ENCODE results near the gene NOC4L. TPM values are rescaled to one million over a fixed set of nuclear protein-coding genes. Genes with fewer than 3 reads are reported as not detected.

Gene NOC4L
- total RNA-seq, 1 donor from 2014 or later: 14.5 TPM

DNA sequence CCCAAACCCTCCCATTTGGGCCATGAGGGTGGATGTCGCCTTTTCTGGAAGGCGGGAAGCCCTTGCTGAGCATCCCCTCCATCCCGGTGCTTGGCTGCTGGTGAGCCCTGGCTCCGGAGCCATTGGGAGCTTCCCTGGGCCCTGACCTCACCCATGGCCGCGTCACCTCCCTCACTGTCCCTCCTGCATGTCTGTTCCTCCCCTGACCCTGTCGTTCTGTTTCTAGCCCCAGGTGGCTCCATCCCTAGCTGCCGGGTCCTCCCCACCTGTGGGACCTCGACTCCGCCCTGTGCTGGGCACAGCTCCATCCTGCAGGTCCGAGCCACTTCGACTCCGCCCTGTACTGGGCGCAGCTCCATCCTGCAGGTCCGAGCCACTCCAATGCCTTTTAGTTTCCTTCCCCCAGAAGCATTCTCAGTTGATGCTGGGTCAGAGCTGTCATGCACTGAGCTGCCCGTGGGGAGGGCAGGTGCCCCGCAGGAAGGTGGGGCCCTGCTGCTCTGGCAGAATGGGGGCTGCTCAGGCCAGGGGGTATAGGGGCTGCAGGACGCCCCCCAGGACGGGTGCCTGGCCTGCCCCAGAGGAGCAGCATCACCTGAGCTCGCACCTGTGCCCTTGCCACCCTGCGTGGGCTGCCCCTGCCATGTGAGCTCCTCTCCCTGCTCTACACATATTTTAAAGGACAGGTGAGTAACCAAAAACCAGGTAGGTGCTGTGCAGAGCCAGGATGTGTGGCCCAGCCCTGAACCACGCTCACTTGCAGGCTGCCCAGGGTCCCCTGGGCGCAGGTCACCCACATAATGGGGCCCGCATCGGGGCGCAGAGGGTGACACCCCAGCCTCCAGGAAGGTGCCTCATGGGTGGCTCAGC lies 19.0 kb downstream of the NOC4L start:
- intact Hi-C loops (cut with DNase I): no loop called here
- DNase-seq (ENCODE audit: low spot score) (no peak), ATAC-seq (peak; percentile 34)

DNA sequence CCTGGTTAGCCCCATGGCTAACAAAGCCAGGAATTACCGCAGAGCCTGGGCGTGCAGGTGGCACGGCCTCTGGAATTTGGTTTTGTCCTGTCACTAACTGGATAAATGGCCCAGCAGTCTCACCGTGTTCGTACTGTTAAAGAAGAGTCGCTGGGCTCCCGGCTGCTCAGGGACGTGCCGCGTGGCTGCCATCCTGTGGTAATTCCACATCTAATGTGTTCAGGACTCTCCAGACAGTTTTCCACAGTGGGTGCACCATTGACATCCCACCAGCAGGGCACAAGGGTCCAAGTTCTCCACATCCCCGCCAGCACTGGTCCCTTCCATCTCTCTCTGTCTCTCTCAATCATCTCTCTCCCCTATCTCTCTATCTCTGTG lies 19.6 kb downstream of the NOC4L start:
- intact Hi-C loops (cut with DNase I): no loop called here
- ATAC-seq: no peak
- no peak for DNase-seq (ENCODE audit: low spot score)

DNA sequence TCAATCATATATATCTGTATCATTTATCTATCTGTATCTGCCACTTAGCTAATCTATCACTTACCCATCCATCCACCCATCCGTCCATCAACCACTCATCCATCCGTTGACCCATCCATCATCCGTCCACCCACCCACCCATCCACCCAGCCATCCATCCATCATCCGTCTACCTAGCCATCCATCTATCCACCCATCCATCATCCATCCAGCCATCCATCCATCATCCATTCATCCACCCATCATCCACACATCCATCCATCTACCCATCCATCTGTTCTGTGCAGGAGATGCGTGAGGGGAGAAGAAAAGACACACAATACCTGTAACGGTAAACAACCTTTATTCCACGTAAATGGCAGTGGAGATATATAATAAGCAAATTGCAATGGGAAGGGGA lies 20.2 kb downstream of the NOC4L start:
- no peak for ATAC-seq
- intact Hi-C loops (cut with DNase I): no loop called here
- no peak for DNase-seq (ENCODE audit: low spot score)

DNA sequence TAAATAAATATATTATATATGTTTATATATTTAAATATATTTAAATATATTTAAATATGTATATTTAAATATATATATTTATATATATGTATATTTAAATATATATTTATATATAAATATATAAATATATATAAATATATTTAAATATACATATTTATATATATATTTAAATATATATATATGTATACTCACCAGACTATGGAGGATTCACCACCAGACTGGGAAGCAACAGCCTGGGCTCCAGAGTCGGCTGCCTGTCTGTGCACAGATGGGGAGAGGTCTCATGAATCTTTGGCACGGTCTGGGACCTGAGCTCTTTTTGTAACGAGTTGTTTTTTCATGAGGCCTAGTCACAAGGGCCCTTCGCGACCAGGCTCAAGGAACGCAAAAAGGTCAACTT lies 21.3 kb downstream of the NOC4L start:
- no peak for DNase-seq (ENCODE audit: low spot score)
- intact Hi-C loops (cut with DNase I): no loop called here
- no peak for ATAC-seq

DNA sequence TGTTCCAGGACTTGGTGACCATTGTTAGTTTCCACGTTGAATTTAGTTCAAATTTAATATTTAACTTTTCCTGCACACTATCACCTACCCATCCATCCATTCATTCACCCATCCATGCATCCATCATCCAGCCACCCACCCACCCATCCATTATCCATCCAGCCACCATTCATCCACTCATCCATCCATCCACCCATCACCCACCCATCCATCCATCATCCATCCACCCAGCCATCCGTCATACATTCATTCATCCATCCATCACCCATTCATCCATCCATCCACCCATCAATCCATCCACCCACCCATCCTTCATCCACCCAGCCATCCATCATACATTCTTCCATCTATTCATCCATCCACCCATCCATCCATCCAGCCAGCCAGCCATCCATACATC lies 21.8 kb downstream of the NOC4L start:
- no peak for DNase-seq (ENCODE audit: low spot score)
- intact Hi-C loops (cut with DNase I): no loop called here

DNA sequence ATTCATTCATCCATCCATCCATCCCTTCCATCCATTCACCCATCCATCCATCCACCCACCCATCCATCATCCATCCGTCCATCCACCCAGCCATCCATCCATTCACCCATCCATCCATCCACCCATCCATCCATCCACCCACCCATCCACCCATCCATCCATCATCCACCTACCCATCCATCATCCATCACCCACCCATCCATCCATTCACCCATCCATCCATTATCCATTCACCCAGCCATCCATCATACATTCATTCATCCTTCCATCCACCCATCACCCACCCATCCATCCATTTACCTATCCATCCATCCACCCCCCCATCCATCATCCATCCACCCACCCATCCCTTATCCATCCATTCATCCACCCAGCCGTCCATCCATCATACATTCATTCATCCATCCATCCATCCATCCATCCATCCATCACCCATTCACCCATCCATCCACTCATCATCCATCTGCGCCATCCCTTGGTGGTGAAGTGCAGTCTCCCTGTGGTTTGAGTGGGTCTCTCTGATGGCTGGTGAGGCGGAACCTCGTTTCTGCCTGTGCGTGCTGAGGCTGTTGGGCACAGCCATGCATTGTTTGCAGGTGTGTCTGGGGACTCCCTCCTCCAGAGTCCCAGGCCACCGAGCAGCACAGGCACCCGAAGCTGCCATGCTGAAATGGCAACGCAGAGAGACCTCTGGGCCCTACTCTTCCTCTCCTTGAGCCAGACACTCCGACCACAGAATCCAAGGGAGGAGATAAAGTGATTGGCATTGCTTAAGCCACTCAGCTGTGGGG lies 22.7 kb downstream of the NOC4L start:
- no peak for ATAC-seq
- no peak for DNase-seq (ENCODE audit: low spot score)
- intact Hi-C loops (cut with DNase I): no loop called here

More for the DNA sequence above, 21.8 kb downstream of the NOC4L start:
- no peak for ATAC-seq

DNA sequence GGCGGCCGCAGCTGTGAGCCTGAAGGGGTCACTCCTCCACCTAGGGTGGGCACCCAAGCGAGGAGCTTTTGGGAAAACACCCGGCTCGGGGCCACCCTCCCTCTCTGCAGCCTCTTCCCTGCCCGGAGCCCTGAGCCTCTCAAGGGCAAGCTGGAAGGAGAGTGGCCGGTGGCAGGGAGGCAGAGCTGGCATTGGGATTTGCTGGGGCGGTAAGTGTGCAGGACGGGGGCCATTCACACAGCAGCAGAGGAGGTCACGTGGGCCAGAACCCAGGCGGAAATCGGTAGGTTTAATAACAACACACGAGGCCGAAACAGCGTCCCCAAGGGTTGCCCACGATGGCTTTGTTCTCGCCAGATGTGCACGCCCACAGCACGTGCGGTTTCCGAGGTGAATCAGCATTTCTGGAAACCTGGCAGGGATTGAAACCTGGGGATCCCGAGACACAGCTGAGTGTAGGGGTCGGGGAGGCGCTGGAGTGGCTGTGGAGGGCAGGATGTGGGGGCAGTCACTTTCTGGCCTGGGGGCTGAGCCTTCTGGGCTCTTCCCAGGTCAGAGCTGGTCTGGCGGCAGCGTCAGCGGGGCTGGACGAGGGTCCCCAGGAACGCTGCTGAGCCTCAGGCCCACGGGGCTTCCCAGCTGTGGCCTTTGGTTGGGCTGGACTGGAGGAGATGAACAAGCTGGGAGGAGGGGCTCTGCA lies 23.5 kb downstream of the NOC4L start:
- ATAC-seq (no peak), DNase-seq (ENCODE audit: low spot score) (no peak)
- intact Hi-C loops (cut with DNase I): no loop called here

DNA sequence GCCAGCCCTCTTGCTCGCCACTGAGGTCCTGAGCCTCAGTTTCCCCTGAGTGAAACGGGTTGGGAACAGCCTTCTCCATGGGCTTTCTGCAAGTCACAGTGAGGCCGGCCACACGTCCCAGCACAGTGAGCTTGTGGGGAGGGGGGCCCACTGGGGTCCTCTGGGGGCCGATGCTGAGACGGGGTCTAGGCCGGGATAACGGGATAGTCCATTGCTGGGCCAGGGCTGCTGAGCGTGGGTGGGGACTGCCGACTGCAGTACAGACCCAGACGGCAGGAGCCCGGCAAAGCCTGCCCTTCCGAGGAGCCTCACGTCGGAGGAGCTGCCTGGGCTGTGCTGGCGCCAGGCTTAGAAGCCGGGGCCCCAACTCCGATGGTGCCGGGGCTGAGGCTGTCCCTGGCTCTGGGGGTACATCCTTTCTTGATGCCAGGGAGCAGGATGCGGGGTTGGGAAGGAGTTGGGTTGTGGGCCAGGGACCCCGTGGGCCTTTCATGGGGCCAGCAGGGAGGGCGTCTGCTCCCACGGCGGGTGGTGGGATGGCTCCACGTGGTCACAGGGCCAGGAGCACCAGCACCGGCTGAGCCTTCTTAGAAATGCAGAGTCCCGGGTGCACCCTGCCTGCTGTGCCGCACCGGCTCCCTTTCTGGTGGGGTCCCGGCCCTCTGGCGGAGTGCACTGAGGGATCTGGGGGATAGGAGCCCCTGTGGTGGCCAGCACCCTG lies 24.2 kb downstream of the NOC4L start:
- ATAC-seq (no peak), DNase-seq (ENCODE audit: low spot score) (no peak)
- intact Hi-C loops (cut with DNase I): no loop called here

DNA sequence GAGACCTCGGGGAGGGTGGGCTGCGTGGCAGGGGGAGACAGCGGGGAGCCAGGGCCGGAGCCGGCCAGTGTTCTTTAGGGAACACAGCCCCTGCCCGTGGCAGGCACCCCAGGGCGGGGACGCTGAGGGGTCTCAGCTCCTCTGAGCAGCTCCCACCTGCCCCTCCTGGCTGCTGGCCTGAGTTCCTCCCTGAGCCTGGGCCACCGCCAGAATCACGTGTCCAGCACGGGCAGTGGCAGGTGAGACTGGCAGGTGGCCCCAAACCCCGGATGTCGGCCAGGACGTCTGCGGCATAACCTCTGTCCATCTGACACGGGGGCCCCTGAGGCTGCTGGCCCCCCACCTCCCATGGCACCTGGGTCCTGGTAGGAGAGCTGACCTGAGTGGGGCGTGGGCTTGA lies 25.1 kb downstream of the NOC4L start:
- DNase-seq (ENCODE audit: low spot score) (no peak), ATAC-seq (no peak)
- intact Hi-C loops (cut with DNase I): no loop called here

DNA sequence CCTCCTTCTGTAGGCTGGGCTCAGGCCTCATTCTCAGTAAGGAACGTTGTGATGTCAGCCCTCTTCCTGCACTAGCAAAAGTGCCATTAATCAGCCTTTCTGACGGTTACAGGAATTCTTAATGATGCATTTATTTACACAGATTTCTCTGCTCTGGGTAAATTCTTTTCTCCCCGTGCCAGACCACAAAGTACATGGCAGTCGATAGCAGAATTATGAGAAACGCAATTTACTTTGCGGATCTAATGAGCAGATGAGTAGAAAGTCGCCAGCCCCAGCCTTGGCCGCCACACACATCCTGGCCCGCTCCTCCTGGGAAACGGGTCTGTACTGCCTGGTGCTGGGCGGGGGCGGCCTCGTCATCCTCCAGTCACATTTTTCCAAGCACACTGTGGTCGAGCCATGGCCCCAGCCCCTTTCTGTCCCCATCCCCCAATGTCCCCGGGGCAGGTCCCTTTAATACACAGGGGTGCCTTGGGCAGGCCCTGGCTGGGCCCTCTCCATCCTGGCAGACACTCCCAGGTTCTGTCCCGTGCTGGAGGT lies 25.9 kb downstream of the NOC4L start:
- no peak for DNase-seq (ENCODE audit: low spot score)
- ATAC-seq: no peak
- intact Hi-C loops (cut with DNase I): no loop called here

DNA sequence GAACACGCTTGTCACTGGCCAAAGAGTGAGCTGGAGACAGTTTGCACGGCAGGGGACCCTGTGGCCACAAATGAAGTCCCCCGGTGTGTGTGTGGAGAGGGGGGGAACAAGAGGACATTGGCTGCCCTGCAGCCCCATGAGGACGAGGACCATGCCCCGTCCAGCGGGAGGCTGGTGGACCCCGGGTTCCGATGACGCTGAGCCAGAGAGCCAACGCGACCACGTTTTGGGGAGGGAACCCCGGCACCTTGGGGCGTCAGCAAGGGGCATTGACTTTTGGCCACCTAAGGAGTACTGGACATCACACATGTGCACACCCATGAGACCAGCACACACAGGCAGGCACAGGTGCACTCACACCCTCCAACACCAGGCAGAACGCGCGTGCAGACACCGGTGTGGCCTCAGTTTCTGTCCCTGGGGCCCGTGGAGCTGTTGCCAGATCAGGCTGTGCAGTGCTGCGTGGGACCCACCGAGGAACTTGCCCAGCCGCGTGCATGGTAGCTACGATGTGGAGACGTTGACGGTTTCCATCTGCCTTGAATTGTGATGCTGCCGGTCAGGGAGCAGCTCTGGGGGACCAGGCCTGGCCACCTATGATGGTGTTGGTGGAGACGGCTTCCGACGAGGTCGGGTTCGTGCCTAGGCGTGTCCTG lies 26.5 kb downstream of the NOC4L start:
- intact Hi-C loops (cut with DNase I): no loop called here
- no peak for ATAC-seq
- DNase-seq (ENCODE audit: low spot score): no peak

DNA sequence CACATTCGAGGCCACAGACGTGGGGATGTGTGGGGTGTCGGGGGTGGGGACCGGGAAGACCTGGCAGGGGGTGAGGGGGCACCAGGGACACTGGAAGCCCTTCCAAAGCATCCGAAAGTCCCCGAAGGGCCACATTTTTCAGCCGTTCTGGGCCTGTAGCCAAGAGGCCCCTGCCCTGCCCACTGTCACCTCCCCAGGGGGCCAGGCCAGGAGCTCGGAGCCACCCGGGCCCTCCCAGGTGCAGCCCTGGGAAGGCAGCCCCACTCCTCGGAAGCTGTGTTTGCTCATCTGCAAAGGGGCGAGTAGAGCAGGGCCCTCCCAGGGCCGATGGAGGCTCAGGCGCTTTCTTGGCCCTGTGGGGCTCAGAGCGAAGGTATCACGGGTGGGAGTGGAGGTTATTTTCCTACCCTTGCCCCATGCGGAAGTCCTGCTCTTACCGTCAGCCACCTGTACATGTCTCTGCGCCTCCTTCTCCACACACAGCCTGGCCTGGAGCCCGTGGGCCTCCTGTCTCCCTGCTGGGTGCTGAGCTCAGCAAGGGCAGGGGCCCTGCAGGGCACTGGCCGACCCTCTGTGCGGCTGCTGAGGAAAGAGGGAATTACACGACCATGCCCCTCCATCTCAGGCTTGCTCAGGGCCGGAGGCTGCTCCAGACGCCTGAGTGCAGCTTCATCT lies 27.2 kb downstream of the NOC4L start:
- no peak for DNase-seq (ENCODE audit: low spot score)
- no peak for ATAC-seq
- intact Hi-C loops (cut with DNase I): no loop called here

DNA sequence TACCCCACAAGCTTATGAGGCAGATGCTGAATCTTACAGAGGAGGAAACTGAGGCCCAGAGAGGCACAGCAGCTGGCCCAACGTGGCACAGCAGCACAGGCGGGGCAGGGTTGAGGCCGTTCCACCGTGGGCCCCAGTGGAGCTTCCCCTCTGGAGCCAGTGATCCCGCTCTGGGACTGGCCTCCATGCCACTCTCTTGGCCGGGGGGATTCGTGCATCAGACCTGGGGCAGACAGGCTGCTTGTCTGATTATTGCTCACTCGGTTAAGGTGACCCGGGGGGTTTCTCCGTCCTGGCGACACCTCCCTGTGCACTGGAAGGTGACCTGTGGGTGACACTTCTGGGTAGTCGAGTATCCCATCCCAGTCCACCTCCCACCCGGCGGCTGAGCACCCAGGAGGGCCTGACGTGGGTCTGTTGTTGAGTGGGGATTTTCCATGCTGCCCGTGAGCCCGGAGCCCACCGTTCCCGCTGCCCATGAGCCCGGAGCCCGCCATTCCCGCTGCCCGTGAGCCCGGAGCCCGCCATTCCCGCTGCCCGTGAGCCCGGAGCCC lies 27.8 kb downstream of the NOC4L start:
- intact Hi-C loops (cut with DNase I): no loop called here
- DNase-seq (ENCODE audit: low spot score) (no peak), ATAC-seq (no peak)

DNA sequence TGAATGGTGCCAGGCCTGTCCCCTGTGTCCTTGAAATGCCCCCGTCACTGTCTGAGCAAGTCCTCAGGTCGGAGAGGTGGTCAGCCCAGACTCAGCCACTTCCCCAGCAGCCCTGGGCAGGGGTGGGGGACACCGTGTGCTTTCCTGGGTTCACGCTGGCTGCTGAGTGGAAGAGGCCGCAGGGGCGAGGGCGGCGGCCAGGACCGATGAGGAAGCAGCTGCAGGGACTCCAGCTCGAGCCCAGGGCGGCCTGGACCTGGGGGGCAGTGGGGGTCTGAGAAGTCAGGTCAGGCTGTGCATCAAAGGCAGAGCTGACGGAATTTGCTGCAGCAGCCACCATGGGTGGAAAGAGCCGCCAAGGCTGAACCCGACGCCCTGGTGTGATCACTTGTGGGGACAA lies 28.4 kb downstream of the NOC4L start:
- intact Hi-C loops (cut with DNase I): no loop called here
- no peak for ATAC-seq
- DNase-seq (ENCODE audit: low spot score): no peak

DNA sequence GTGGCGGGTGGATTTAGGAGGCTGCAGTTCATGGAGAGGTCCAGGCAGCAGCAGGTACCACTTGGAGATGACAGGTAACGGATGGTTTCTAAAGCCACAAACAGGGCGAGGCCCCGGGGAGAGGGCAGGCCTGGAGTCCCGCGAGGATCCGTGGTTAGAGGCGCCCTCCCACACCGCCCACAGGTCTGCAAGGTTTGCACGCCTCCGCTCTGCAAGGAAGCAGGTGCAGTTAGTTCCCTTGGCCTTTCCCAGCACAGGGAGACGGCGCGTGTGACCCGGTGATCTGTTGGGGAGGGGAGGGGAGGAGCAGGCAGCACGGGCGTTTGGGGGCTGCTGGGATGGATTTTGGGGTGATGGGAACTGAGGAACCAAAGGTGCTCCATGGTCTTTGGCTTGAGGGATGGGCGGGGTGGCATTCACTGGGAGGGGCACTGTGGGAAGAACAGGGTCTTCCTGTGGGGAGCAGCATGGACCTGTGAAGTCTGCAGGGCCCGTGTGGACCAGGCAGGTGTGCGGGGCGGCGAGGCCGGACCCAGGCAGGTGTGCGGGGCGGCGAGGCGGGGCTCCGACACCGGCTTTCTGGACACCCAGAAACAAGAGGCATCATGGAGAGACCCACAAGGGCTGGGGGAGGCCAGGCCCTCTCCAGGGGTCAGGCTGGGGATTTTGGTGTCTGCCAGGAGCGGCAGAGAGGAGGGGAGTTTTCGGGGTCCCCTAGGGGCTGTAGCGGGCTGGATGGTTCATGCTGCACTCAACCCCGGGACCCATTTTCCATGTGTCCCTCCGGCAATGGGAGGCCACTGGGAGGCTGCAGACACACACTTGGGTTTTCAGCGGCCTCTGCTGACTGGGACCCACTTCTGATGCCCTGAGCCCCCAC lies 29.1 kb downstream of the NOC4L start:
- DNase-seq (ENCODE audit: low spot score) (no peak), ATAC-seq (no peak)
- intact Hi-C loops (cut with DNase I): no loop called here

DNA sequence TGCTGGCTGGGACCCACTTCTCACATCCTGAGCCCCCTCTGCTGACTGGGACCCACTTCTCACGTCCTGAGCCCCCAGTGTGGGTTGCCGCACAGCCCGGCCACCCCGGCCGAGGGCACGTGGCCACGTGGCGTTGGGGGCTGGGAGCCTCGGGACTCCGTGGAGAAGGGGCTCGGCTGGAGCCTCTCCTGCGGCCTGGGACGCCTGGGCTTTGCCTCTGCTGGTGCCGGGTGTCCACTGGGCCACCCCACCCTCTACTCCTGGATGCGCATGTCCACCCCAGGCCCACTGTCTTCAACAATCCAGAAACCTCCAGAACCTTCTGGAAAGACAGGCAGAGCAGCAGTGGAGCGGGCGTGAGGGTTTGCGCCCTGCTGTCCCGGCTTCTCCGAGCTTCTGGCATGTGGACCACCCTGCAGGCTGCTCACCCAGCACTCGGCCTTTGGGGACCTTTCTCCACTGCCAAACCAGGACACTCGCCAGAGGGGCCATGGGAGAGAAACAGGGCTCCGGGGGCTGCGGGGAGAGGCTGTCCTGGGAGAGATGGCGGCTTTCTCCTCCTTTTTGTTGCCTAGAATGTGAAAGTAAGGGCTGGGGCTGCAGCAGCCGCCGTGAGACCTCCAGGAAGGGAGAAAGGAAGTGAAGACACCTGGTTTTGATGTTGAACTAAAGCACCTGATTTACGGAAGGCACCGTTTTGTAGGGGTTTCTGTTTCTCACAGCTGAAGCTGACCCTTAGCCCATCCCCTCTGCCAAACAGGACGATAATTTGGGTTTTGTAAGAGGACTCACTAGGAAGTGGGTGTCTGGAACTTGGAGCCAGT lies 30.0 kb downstream of the NOC4L start:
- intact Hi-C loops (cut with DNase I): no loop called here
- DNase-seq (ENCODE audit: low spot score): no peak
- ATAC-seq: no peak
